HG02970 (cell line): Measurements from ENCODE around the gene CLCN6.

Experiments used
- ATAC-seq: cut with Tn5 transposase; IDR thresholded peaks from one replicate; pipeline ENCODE4 v1.9.1; 2021; ENCODE audit warnings: mild to moderate bottlenecking, moderate library complexity, moderate number of reproducible peaks; ENCODE audit not compliant: unreplicated experiment, low FRiP score

Gene CLCN6

DNA sequence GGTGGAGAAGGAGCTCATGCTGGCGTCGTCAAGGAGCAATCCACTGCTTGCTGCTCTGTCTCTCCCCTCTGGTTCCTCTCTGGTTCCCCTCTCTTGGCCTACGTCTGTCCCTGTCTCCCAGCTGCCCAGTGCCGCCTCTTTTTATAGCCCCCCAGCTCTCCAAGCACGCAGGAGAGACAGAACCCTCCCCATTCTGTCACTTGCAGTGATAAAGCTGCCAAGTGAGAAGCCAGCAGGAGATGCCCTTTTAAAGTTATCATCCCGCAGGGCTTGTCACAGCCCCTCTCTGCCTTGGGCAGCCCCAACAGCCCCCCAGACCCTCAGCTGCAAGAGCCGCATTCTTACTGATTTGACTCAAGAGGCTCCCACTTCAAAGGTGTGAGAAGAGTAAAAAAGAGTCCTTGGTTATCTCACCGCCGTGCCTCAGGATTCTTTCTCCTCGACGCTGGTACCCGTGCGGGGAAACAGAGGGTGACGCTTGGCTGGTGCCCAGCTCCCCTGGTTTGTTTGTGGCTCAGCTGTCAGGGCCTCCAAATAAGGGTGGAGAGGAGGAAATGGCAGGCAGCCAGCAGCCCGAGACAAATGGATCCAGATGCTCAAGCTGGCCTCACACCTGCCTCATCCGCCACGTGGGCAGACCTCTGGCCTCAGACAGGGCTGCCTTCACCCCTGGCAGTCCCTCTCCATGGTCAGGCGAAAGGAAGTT lies 41.8 kb downstream of the CLCN6 start, which contains the start of gene NPPA:
NPPA (minus strand) TSS at position 117 of the 706 bp plus-strand sequence; CDS start at position 18, 99 bp downstream.
- ATAC-seq: no peak

DNA sequence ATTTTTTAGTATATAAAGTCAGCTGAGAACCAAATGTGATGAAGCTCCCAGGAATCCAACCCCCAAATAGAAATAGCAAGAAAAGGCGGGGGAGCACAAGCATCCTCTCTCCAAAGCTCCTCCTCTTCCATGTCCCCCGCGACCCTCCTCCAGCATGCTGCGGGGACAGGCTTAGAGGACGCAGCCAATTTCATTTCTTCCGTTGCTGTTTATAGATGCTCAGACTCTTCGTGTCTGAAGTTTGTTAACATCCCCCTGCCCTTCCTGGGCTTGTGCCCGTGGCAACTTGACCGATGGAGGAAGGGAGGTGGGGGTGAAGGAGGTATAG lies 42.3 kb downstream of the CLCN6 start:
- ATAC-seq: no peak

GRCh38 chr1:11850156-11850555 lies 44.2 kb downstream of the CLCN6 start:
- no peak for ATAC-seq

GRCh38 chr1:11851180-11851579 lies 45.2 kb downstream of the CLCN6 start:
- no peak for ATAC-seq

DNA sequence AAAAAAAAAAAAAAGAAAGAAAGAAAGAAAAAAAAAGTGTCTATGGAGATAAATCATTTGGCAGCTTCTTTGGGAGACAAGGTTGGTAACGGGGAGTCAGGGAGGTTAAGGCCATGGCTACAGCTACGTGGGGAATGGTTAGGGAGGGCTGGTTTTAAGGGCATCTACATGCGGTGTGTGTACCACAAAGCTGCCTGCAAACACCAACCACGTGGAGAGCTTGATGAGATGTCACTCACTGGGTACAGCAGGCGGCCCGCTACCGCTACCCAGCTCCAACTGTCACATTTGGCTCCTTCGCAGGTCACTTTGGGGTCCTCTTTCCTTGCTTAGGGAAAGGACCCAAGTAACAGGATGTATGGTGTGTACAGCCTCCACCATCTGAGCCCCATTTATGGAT lies 48.5 kb downstream of the CLCN6 start:
- ATAC-seq: no peak

DNA sequence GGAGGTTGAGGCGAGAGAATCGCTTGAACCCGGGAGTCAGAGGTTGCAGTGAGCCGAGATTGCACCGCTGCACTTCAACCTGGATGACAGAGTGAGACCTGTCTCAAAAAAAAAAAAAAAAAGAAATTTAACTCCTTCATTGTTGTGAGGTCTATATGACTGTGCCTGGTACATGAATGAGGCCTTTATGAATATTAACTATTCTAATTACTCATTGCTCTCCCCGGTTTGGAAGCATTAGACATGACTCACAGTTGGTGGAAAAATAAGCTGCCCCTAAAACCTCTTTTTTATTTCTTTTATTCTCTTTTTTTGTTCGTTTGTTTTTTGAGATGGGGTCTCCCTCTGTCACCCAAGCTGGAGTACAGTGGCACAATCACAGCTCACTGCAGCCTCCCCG lies 49.4 kb downstream of the CLCN6 start:
- ATAC-seq: no peak

DNA sequence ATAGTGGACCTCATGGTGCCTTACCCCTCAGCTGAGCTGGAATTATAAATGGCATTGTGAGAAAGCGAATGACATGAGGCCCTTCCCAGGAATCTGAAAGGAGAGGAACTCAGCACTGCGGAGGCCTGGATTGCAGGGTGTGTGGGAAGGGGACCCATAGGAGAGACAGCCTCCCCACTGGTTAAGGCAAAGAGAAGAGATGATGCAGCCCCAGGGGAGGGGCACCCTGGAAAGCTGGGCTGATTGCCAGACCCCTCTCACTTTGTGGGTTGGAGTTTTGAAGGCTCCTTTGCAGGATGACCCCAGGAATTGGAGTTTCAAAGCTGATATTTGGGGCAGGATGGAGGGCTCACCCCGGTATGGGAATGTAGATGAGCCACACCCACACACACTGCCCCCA lies 50.7 kb downstream of the CLCN6 start:
- no peak for ATAC-seq

DNA sequence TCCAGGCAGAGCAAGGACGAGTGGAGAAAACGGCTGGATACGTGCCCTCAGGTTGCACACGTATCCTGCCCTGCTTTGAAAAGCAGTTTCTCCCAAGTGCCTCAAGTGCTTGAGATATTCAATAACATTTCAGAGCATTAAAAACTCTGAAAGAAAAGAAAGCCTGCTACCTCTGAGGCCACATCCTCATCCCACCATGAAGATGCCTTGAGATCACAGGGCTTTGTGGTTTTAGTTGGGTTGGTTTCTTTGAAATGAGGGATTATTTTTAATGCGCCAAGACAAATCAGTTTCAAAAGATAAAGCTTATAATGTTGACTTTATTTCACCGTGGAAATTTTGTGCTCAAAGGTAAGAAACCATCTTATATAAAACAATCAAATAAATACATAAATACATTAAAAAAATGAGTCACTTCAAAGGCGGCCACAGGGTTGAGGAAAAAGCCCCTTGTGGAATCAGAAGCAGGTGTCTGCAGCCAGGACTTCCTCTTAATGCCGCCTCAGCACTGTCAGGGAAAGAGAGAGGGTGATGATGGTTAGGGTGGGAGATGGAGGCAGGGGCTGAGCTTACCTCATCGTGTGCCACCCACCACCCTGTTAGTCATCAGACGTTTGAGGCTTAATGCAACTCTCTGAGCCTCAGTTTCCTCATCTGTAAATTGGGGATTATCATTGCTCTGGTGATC lies 51.3 kb downstream of the CLCN6 start:
- no peak for ATAC-seq

GRCh38 chr1:11858158-11858557 lies 52.2 kb downstream of the CLCN6 start:
- ATAC-seq: no peak

DNA sequence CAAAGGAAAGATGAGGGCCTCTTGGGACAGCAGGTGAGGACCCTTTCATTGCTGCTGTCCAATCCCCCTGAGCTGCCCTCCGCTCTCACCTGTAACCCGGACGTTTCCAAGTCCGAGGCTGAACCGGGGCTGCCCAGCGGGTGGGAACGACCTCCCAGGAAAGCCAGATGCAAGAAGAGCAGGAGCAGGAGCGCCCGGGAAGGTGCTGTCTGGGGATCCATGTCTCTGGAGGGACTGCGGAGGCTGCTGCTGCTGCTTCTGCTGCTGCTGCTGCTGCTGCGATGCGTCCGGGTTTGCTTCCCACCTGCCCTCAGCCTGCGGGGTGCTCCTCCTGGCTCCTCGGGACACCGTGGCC lies 52.6 kb downstream of the CLCN6 start, which contains the start of gene NPPB:
NPPB (minus strand) TSS at position 333 of the 355 bp plus-strand sequence; CDS start at position 221, 112 bp downstream.
- ATAC-seq: no peak

GRCh38 chr1:11858968-11859871 lies 53.2 kb downstream of the CLCN6 start:
- ATAC-seq: no peak

DNA sequence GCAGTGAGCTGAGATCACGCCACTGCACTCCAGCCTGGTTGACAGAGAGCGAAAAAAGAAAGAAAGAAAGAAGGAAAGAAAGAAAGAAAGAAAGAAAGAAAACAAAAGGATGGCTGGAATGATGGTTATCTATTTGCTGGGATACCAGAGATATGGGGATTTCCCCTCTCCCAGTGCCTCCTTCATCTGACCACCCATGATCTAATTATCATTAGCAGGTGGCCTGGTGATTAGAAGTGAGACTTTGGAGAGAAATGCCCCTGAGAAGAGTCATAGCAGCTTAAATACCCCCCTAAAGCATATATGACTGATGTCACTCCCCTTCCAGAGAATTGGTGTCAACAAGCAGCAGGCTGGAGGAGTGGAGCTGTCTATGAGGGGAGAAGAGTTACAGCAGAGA lies 54.1 kb downstream of the CLCN6 start:
- no peak for ATAC-seq

DNA sequence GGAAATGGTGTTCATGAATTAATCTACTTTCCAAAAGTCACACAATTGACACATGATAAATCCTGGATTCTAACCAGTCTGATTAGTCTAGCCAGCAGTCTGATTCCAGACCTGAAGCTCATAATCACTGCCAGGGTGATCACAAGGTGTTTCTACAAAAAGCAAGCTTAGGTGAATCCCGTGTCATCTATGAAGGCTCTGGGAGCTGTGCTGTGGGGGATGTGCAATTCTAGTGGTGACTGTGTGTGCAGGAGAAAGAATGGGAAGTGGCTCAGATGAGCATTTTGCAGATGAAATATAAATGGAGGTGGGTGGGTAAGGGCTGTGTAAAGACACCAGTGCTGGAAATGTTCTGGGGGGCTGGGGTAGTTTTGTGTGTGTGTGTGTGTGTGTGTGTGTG lies 54.6 kb downstream of the CLCN6 start:
- ATAC-seq: no peak

GRCh38 chr1:11862890-11863289 lies 56.9 kb downstream of the CLCN6 start:
- ATAC-seq: no peak

GRCh38 chr1:11868331-11868980 lies 62.5 kb downstream of the CLCN6 start:
- no peak for ATAC-seq

DNA sequence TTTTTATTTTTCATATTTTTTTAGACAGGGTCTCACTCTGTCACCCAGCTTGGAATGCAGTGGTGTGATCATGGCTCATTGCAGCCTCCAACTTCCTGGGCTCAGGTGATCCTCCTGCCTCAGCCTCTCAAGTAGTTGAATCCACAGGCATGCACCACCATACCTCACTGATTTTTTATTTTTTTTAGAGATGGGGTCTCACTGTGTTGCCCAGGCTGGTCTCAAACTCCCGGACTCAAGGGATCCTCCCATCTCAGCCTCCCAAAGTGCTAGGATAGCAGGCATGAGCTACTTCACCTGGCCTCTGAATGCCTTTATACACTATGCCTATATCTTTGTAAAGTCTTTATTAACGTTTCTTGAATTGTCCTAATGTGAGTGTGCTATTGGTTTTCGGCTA lies 63.1 kb downstream of the CLCN6 start:
- ATAC-seq: no peak

DNA sequence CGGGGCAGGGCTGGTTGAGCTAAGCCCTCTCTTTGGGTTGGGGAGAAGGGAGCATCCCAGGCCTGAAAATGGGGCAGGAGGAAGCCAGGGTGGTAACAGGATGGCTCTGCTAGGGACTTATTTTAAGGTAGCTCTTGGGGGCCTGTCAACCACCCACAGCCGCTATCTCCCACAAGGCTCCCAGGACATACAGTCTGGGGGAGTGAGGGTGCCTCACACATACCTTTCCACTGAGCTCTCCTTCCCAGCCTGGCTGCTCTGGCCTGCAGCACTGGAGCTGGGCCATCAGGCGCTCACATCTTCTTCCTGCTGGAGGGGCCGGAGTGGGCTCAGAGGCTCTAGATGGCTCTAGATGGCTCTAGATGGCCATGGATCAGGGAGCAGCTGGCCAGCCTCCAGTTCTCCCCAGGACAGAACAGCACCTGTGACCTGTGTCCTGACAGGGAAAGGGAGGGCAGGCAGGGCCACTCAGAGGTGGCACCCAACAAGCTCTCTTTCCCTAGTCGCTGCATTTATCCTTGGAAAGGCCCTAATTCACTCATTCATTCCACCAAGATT lies 63.7 kb downstream of the CLCN6 start:
- no peak for ATAC-seq

GRCh38 chr1:11872545-11872944 lies 66.6 kb downstream of the CLCN6 start:
- no peak for ATAC-seq

GRCh38 chr1:11873395-11874257 lies 67.6 kb downstream of the CLCN6 start:
- no peak for ATAC-seq

DNA sequence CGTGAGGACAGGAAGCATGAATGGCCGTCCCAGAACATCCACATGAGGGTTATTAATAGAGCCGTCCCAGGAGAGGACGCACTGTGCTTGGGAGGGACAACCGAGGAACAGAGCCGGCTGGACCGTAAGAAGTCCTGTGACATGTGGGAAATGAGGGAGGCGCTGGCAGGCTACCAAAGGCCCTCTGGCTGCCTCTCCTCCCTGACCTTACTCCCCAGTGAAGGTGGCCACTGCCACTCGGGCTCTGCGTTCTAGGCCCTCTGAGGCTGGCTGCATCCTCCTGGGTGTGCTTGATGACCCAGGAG lies 68.2 kb downstream of the CLCN6 start:
- no peak for ATAC-seq
